MM.1S (cell line): Measurements from ENCODE around the gene NUP214.
"Not testable (repeated sequence)": the region's sequence is repeated elsewhere in the genome, so short reads cannot be mapped to it uniquely, and the experiment has no call there.

ENCODE experiments used
- DNase-seq: peaks from one replicate; pipeline ENCODE4 v3.0.0-alpha.2; 2015
- H2AFZ ChIP-seq: fragments of 300-600 bp; sonication (generic); 2 replicates; pipeline ENCODE4 v1.6.0; 2016; ENCODE audit warnings: antibody characterized with exemption, low read length
- H3F3A ChIP-seq: fragments of 300-600 bp; sonication (generic); 2 replicates; pipeline ENCODE4 v1.6.1; 2016; ENCODE audit warnings: mild to moderate bottlenecking, antibody characterized with exemption, low read length, moderate library complexity, mixed read lengths; ENCODE audit not compliant: insufficient read depth
- H3K27ac ChIP-seq: fragments of 300-600 bp; sonication (generic); 2 replicates; pipeline ENCODE4 v1.5.1; 2016; ENCODE audit warnings: mild to moderate bottlenecking, low read length
- H3K27me3 ChIP-seq: fragments of 300-600 bp; sonication (generic); replicated peaks from 2 replicates; pipeline ENCODE4 v1.6.0; 2016; ENCODE audit warnings: low read length; ENCODE audit not compliant: insufficient read depth
- H3K36me3 ChIP-seq: fragments of 300-600 bp; sonication (generic); replicated peaks from 2 replicates; pipeline ENCODE4 v1.6.1; 2016; ENCODE audit warnings: mild to moderate bottlenecking, low read length, mixed read lengths; ENCODE audit not compliant: insufficient read depth
- H3K4me1 ChIP-seq: fragments of 300-600 bp; sonication (generic); 2 replicates; pipeline ENCODE4 v1.6.1; 2016; ENCODE audit warnings: low read length, mixed read lengths
- H3K4me2 ChIP-seq: fragments of 300-600 bp; sonication (generic); 2 replicates; pipeline ENCODE4 v1.6.0; 2016; ENCODE audit warnings: low read depth, low read length
- H3K4me3 ChIP-seq: fragments of 300-600 bp; sonication (generic); 2 replicates; pipeline ENCODE4 v1.5.1; 2016; ENCODE audit warnings: low read length, mixed read lengths
- H3K79me2 ChIP-seq: fragments of 300-600 bp; sonication (generic); 2 replicates; pipeline ENCODE4 v1.6.1; 2016; ENCODE audit warnings: mixed run types, low read length, mixed read lengths
- H3K9ac ChIP-seq: fragments of 300-600 bp; sonication (generic); 2 replicates; pipeline ENCODE4 v1.6.1; 2016; ENCODE audit warnings: low read length, mixed read lengths
- H3K9me2 ChIP-seq: fragments of 300-600 bp; sonication (generic); replicated peaks from 2 replicates; pipeline ENCODE4 v1.6.1; 2016; ENCODE audit warnings: mild to moderate bottlenecking, low read length, mixed read lengths; ENCODE audit not compliant: insufficient read depth
- H3K9me3 ChIP-seq: fragments of 300-600 bp; sonication (generic); replicated peaks from 2 replicates; pipeline ENCODE4 v1.6.1; 2016; ENCODE audit warnings: mild to moderate bottlenecking, low read length, mixed read lengths; ENCODE audit not compliant: insufficient read depth
- H4K20me1 ChIP-seq: fragments of 300-600 bp; sonication (generic); 2 replicates; pipeline ENCODE4 v1.6.1; 2016; ENCODE audit warnings: mild to moderate bottlenecking, low read length, moderate library complexity, mixed read lengths; ENCODE audit not compliant: insufficient read depth
- EZH2 ChIP-seq: fragments of 300-600 bp; sonication (generic); optimal IDR thresholded peaks from 2 replicates; pipeline ENCODE3; 2017; ENCODE audit warnings: low read depth, mild to moderate bottlenecking, antibody characterized with exemption, low read length, mixed read lengths
- EZH2phosphoT487 ChIP-seq: fragments of 300-600 bp; sonication (generic); IDR thresholded peaks from 2 replicates; pipeline ENCODE4 v1.6.1; 2018; ENCODE audit warnings: antibody characterized with exemption, low read length
- TF ChIP-seq, protein P1 (sequence below): fragments of 300-600 bp; sonication (generic); IDR thresholded peaks from 2 replicates; pipeline ENCODE4 v1.5.1; 2016; ENCODE audit warnings: antibody characterized with exemption, low read length, mixed read lengths

NUP214 gene

DNA sequence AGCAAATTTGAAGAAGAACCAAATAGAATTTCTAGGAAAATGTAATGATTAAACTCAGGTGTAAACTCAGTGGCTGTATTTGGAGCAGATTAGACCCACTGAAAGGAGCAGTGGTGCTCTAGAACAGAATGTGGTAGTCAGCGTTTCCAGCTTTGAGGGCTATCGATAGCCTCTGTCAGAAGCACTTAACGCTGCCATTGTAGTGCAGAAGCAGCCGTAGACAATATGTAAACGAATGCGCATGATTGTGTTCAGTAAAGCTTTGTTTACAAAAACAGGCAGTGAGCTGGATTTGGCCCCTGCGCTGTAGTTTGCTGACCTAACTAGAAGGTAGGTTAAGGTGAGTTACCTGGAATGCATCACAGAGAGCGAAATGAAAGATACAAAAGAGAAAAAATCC is 78.9 kb downstream of the NUP214 start:
- no peaks in the 10 kb centered on the region for H3K9me2 ChIP-seq
- no peaks in the 10 kb centered on the region for H3K27me3 ChIP-seq
- H3F3A ChIP-seq = no peaks in the 10 kb centered on the region
- H3K79me2 ChIP-seq = no peaks in the 10 kb centered on the region
- H4K20me1 ChIP-seq = no peaks in the 10 kb centered on the region
- no peak for DNase-seq
- H3K4me1 ChIP-seq = peaks cover 9% of the 10 kb centered on the region
- no peak overlapping the region for H3K27ac ChIP-seq
- no peak overlapping the region for H3K4me3 ChIP-seq
- H2AFZ ChIP-seq = no peak overlapping the region
- H3K9ac ChIP-seq = no peak overlapping the region
- TF ChIP-seq EZH2phosphoT487 (no peak), EZH2 (no peak)
- TF ChIP-seq, protein P1, sequence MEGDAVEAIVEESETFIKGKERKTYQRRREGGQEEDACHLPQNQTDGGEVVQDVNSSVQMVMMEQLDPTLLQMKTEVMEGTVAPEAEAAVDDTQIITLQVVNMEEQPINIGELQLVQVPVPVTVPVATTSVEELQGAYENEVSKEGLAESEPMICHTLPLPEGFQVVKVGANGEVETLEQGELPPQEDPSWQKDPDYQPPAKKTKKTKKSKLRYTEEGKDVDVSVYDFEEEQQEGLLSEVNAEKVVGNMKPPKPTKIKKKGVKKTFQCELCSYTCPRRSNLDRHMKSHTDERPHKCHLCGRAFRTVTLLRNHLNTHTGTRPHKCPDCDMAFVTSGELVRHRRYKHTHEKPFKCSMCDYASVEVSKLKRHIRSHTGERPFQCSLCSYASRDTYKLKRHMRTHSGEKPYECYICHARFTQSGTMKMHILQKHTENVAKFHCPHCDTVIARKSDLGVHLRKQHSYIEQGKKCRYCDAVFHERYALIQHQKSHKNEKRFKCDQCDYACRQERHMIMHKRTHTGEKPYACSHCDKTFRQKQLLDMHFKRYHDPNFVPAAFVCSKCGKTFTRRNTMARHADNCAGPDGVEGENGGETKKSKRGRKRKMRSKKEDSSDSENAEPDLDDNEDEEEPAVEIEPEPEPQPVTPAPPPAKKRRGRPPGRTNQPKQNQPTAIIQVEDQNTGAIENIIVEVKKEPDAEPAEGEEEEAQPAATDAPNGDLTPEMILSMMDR = no peak
- no peaks in the 10 kb centered on the region for H3K9me3 ChIP-seq
- 0 out of 2 replicates have a peak, but pooled peaks cover 8% of the 10 kb centered on the region for H3K36me3 ChIP-seq
- H3K4me2 ChIP-seq = no peak overlapping the region

DNA sequence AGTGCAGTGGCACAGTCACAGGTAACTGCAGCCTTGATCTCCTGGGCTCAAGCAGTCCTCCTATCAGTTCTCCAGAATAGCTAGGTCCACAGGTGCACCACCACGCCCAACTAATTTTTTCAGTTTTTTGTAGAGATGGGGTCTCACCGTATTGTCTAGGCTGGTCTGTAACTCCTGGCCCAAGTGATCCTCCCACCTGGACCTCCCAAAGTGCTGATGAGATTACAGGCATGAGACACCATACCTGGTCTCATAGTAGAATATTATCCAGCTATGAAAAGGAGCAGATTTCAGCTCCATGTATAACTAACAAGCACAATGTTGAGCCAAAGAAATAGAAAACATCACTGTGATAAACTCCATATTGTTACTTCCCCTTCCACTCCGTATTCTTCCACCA is 81.1 kb downstream of the NUP214 start:
- no peak for DNase-seq
- Histone ChIP-seq H3F3A (no peaks in the 10 kb centered on the region; the same call in 1 of the 2 replicates), H3K4me2 (no peak overlapping the region), H3K9me3 (no peaks in the 10 kb centered on the region), H3K27me3 (no peaks in the 10 kb centered on the region), H3K36me3 (0 out of 2 replicates have a peak, but pooled peaks cover 8% of the 10 kb centered on the region), H3K4me1 (peaks cover 9% of the 10 kb centered on the region), H2AFZ (no peak overlapping the region), H3K27ac (no peak overlapping the region), H3K9ac (no peak overlapping the region), H3K79me2 (no peaks in the 10 kb centered on the region), H3K4me3 (no peak overlapping the region), H3K9me2 (no peaks in the 10 kb centered on the region), H4K20me1 (no peaks in the 10 kb centered on the region)
- TF ChIP-seq, protein P1 = no peak
- TF ChIP-seq EZH2 = no peak

DNA sequence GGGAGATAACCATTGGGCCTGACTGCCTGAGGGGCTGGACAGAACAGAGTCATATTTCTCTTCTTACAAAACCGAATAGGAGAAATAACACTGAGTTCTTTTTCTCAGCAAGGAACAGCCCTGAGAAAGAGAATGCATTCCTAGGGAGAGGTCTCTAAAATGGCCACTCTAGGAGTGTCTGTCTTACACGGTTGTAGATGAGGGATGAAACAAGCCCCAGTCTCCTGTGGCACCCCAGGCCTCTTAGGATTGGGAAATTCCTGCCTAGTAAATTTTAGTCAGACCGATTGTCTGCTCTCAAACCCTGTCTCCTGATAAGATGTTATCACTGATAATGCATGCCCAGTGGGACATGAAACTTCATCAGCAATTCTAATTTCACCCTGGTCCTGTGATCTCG is 86.5 kb downstream of the NUP214 start:
- H3K4me2 ChIP-seq, H3K9me3 ChIP-seq, H2AFZ ChIP-seq, DNase-seq, H4K20me1 ChIP-seq, H3K9me2 ChIP-seq, H3K9ac ChIP-seq, H3F3A ChIP-seq, H3K27me3 ChIP-seq, H3K4me3 ChIP-seq, H3K36me3 ChIP-seq, H3K4me1 ChIP-seq, H3K79me2 ChIP-seq, H3K27ac ChIP-seq: not testable (repeated sequence)

DNA sequence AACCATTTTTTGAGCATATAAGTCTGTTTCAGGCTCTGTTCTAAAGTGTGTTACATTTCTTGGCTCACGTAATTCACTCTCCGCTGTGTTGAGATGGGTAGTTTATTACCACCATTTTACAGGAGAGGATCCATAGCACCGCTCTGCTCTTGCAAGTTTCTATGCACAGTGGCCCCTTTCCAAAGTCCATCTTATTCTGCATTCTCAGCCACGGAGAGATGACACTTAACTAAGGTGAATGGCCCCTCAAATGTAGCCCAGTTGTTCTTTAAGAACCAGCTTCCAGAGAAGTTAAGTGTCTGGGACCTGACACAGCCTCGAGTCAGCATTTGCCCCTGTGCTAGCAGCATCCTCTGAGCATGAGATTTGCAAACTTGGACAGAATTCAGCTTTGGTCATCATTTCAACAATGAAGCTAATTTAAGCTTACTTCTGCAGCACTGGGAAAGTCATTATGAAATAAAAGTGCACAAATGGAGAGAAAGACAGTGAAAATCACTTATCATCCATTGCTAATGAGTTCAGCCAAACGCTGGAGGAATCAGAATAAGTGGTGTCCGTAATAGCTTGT is 89.0 kb downstream of the NUP214 start:
- Histone ChIP-seq H3K4me3 (no peak overlapping the region), H3K27me3 (no peaks in the 10 kb centered on the region), H4K20me1 (no peaks in the 10 kb centered on the region), H3K9me2 (no peaks in the 10 kb centered on the region), H3K4me2 (no peak overlapping the region), H3F3A (no peaks in the 10 kb centered on the region; the same call in 1 of the 2 replicates), H3K9ac (no peak overlapping the region), H3K4me1 (no peaks in the 10 kb centered on the region), H3K9me3 (no peaks in the 10 kb centered on the region), H3K27ac (no peak overlapping the region), H3K79me2 (no peaks in the 10 kb centered on the region), H3K36me3 (no peaks in the 10 kb centered on the region), H2AFZ (no peak overlapping the region)
- TF ChIP-seq, protein P1 = no peak
- TF ChIP-seq EZH2 (no peak), EZH2phosphoT487 (no peak)
- DNase-seq = no peak
